ENCODE results near the gene FAM236C. TPM values are rescaled to one million over a fixed set of nuclear protein-coding genes. Genes with fewer than 3 reads are reported as not detected.
A peak's percentile ranks its signal among the peaks of the same experiment; 100 is the strongest.
"Not testable (repeated sequence)": the region's sequence is repeated elsewhere in the genome, so short reads cannot be mapped to it uniquely, and the experiment has no call there.

The FAM236C gene
- total RNA-seq, result not detected
- polyA plus RNA-seq, result not detected

DNA sequence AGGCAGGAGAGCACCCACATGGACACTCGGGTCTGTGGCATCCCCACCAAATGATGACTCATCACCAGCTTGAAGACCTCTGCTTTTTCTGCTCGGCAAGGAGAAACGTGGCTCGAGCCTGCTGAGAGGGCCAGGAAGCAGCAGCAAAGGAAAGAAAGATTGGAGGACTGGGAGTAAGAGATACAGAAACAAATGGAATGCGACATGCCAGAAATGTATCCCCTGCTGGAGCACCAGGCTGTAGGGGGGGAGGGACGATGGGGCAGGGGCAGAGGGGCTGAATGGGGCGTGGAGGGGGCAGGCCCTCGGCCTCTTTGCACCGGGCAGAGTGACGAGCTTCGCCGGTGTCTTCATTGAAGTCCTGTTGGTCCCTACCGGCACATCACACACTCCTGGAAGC is at the start of gene FAM236C:
Gene FAM236C (plus strand): TSS at position 301 of the 400 bp plus-strand sequence. CDS start 100 bp downstream, outside the sequence.
- H3K9me3 ChIP-seq; H3K4me1 ChIP-seq; H3K27me3 ChIP-seq; H3K4me3 ChIP-seq; H3K36me3 ChIP-seq; DNase-seq; ATAC-seq; intact Hi-C loops (cut with DNase I); H3K27ac ChIP-seq; FAIRE-seq: not testable (repeated sequence)
- WGBS, 2 donors, result no CpG with 5 or more reads among the region's 13 CpGs

DNA sequence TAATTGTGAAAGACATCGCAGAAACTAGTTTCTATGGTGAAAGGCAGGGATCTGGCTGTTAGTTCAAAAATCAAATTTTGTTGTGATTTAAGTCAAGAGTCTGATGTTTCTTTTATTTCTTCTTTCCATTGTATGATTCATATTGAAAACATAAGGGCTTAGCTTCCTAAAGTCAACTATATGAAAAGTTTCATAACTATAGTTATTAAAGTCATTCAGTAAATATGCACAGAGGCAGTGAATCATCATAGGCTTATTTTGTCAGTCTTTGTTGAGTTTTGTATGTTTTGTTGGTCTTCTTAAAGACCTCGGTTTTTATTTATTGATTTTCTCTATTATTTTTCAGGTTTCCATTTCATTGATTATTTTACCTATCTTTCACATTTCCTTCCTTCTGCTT is 29.5 kb upstream of the FAM236C start:
- H3K4me3 ChIP-seq; H3K9me3 ChIP-seq; H3K36me3 ChIP-seq; H3K27me3 ChIP-seq; ATAC-seq; H3K27ac ChIP-seq; FAIRE-seq; DNase-seq; H3K4me1 ChIP-seq; intact Hi-C loops (cut with DNase I): not testable (repeated sequence)
- no CpG with 5 or more reads among the region's 2 CpGs for WGBS, 2 donors

DNA sequence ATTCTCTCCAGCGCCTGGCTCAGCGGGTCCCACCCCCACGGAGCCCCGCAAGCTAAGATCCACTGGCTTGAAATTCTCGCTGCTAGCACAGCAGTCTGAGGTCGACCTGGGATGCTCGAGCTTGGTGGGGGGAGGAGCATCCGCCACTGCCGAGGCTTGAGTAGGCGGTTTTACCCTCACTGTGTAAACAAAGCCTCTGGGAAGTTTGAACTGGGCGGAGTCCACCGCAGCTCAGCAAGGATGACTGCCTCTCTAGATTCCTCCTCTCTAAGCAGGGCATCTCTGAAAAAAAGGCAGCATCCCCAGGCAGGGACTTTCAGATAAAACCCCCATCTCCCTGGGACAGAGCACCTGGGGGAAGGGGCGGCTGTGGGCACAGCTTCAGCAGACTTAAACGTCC is 22.7 kb upstream of the FAM236C start:
- no CpG with 5 or more reads among the region's 14 CpGs for WGBS, 2 donors
- H3K4me1 ChIP-seq; DNase-seq; H3K27ac ChIP-seq; H3K4me3 ChIP-seq; ATAC-seq; FAIRE-seq; H3K9me3 ChIP-seq; H3K27me3 ChIP-seq; intact Hi-C loops (cut with DNase I); H3K36me3 ChIP-seq: not testable (repeated sequence)

DNA sequence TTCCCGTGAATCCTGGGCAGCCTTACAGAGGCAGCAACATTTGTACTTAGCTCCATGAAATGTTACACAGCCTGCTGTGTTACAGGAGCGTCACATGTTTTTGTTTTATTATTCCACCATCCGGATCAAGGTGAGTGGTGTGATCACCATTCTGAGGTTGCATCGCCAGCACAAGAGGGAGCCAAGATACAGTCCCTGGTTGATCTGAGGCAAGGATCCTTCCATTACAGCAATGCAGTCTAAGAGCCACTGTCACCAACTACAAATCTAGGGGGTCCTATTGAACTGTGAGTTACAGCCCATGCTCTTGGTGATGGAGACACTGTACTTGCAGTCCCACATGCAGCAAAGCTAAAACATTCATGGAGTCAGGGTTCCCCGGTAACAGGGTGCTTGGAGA is 3.7 kb downstream of the FAM236C start:
- H3K27me3 ChIP-seq; ATAC-seq; intact Hi-C loops (cut with DNase I); H3K36me3 ChIP-seq; H3K4me1 ChIP-seq; H3K27ac ChIP-seq; H3K4me3 ChIP-seq; H3K9me3 ChIP-seq; FAIRE-seq: not testable (repeated sequence)
- peak in 1 of 6 donors; percentile 1 for DNase-seq
- 69 to 75% methylated on average over 2 to 3 of the region's 5 CpGs for WGBS, 2 donors

DNA sequence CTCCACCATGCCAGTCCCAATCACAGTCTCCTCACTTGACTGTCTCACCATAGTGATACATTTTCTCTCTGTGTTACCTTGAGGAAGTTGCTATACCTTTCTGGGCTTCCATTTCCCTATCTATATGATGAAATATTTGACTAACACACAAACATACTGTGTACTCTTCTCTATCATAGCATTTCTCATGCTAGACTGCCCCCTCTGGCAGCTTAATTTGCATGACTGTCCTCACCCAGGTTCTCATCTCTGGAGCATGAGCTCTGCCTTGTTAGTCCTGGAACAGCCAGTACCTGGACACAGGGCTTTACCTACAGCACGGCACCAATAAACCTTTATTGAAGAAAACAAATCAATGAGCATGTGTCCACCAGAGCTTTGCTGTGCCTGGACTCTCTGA is 19.9 kb downstream of the FAM236C start:
- H3K4me1 ChIP-seq; H3K4me3 ChIP-seq; intact Hi-C loops (cut with DNase I); H3K36me3 ChIP-seq; FAIRE-seq; DNase-seq; ATAC-seq; H3K27me3 ChIP-seq; H3K27ac ChIP-seq; H3K9me3 ChIP-seq: not testable (repeated sequence)
- no CpG with 5 or more reads among the region's 1 CpG for WGBS, 2 donors

DNA sequence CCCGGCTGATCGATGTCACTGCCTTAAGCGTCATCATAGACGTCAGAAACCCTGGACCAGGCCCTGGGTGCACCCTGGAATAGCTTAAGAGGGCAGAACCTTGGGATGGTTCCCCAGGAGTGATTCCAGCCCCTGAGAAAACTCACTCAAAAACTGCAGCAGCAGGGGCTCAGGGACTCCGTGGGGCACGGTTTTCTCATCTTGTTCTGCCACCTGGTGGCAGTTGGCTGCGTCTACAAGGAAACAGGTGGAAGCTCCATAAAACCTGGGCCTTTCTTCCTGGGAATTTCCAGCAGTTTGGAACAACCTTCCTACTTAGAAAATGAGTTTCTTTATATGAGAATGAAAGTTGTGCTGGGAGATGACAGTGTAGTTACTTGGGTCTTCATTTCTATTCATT is 24.0 kb downstream of the FAM236C start:
- intact Hi-C loops (cut with DNase I); DNase-seq; H3K4me1 ChIP-seq; H3K9me3 ChIP-seq; H3K27me3 ChIP-seq; H3K4me3 ChIP-seq; H3K27ac ChIP-seq; H3K36me3 ChIP-seq: not testable (repeated sequence)
- WGBS, 2 donors, result no CpG with 5 or more reads among the region's 7 CpGs
- FAIRE-seq (peak; percentile 98), ATAC-seq (peak in 3 of 4 donors; percentile 37 to 69 (median 58))

DNA sequence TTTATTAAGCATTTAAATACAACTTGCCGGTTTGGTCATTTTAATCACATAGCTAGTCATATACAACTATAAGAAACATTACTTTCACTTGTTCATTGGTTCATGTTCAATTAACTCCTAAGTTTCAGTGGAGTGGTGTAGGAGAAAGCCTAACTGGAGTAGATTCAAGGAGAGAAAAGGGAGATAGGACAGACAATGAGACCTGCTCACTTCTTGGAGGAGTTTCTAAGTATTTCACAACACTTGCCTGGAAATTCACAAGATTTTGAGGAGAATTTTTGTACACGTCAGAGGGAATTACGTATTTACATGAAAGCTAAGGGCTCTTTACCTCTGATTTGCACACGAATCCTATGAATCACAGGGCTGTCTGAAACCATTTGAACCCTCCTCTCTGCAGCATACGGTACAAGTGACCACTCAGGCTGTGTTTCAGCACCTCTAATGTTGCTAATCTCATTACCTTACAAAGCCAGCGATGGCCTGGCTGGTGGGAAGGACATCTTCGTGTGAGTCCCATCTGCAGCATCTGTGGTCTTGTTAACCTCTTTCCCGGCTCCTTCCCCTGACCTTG is 24.6 kb downstream of the FAM236C start:
- no CpG with 5 or more reads among the region's 8 CpGs for WGBS, 2 donors
- DNase-seq; H3K4me3 ChIP-seq; H3K27me3 ChIP-seq; H3K27ac ChIP-seq; H3K9me3 ChIP-seq; ATAC-seq; H3K4me1 ChIP-seq; intact Hi-C loops (cut with DNase I); H3K36me3 ChIP-seq; FAIRE-seq: not testable (repeated sequence)

DNA sequence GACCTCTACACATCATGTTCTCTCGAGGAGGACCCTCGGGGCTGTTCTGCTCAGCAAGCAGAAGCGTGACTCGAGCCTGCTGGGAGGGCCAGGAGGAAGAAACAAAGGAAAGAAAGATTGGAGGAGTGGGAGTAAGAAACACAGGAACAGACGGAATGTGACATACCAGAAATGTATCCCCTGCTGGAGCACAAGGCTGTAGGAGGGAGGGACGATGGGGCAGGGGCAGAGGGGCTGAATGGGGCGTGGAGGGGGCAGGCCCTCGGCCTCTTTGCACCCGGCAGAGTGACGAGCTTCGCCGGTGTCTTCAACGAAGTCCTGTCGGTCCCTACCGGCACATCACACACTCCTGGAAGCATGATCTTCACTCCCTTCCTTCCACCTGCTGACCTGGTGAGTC is 25.5 kb downstream of the FAM236C start, which contains the start of gene FAM236A:
Gene FAM236A (plus strand): TSS at position 301 of the 400 bp plus-strand sequence. CDS start 57 bp downstream, at position 358.
- ATAC-seq; H3K9me3 ChIP-seq; DNase-seq; FAIRE-seq; H3K27ac ChIP-seq; intact Hi-C loops (cut with DNase I); H3K36me3 ChIP-seq; H3K27me3 ChIP-seq; H3K4me1 ChIP-seq; H3K4me3 ChIP-seq: not testable (repeated sequence)
- WGBS, 2 donors, result no CpG with 5 or more reads among the region's 15 CpGs

DNA sequence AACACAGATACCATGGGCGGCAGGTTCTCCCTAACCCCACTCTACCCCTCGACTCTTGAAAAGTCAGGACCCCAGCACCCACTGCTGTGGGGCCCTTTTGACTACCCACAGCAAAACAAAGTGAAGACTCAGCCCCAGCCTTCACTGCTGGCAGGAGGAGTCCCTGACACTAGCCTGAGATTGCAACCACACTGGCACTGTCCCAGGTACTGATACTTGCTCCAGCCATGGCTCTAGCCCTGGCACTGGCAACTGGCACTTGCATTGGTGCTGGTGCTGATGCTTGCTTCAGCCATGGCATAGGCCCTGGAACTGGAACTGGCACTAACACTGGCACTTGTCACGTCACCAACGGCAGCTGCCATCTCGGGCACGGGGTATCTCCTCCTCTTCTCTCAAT is 29.9 kb downstream of the FAM236C start:
- intact Hi-C loops (cut with DNase I); H3K36me3 ChIP-seq: not testable (repeated sequence)

DNA sequence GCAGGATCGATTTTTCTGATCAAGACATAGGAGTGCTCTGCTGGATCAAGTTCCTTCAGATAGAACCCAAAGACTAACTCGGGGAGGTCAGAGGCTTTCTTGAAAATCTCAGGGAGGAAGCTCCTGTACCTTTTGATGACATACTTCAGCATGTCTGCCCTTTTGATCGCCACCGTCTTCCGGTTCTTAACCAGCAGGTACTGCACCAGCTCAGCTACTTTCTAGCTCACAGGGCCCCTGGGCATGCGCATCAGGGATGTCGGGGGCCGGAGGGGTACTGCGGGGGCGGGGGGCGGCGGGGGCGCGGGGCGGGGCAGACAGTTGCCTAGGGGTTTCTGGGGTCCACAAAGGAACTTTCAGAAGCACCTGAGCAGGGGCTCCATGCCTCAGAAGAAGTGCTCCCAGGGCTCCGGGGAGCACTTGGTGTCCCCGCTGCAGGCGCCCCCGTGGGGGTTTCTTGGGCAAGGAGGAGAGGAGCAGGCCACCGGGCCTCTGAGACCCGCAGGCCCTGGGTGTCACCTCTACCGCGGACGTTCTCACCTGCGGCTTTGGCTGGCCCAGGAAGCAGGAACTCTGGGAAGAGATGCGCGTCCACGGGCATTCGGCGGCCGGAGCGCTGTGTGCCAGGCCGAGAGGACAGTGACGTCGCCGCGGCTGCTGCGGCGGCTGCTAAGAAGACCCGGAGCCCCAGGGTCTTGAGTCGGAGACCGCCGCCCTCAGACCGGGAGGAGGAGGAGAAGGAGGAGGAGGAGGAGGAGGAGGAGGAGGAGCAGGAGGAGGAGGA is 30.8 kb downstream of the FAM236C start:
- intact Hi-C loops (cut with DNase I); H3K9me3 ChIP-seq; DNase-seq; FAIRE-seq; H3K4me3 ChIP-seq; H3K27me3 ChIP-seq; H3K4me1 ChIP-seq; H3K36me3 ChIP-seq; H3K27ac ChIP-seq: not testable (repeated sequence)
- no CpG with 5 or more reads among the region's 44 CpGs for whole genome bisulfite sequencing, 2 donors
- ATAC-seq, result peak; percentile 83 to 88 (median 84)

More for the DNA sequence above, 29.9 kb downstream of the FAM236C start:
- peak in 3 of 4 donors; percentile 14 to 35 (median 22) for ATAC-seq
- DNase-seq, H3K9me3 ChIP-seq, H3K4me3 ChIP-seq, H3K4me1 ChIP-seq, H3K27me3 ChIP-seq, FAIRE-seq, H3K27ac ChIP-seq: not testable (repeated sequence)
- WGBS, 2 donors, result no CpG with 5 or more reads among the region's 6 CpGs

DNA sequence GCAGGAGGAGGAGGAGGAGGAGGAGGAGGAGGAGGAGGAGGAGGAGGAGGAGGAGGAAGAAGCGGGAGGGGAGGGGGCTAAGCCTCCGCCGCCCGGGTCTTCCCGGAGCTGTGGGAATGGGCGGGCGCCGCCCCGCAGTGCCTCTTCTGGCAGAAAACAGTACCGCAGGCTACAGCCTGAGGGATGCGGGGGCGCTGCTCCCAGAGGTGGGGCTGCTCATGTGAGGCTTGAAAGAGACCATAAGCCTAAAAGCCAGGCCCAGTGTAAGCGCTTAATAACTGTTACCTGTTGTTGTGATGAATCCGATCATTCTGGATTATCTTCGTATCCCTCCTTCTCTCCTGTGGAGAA is 31.4 kb downstream of the FAM236C start, which contains the start of gene DMRTC1:
Gene DMRTC1 (minus strand): TSS at position 19 of the 351 bp plus-strand sequence. CDS start 68,143 bp downstream, outside the sequence.
- H3K27me3 ChIP-seq; H3K4me3 ChIP-seq; H3K9me3 ChIP-seq; FAIRE-seq; H3K27ac ChIP-seq; H3K4me1 ChIP-seq; DNase-seq; intact Hi-C loops (cut with DNase I); H3K36me3 ChIP-seq: not testable (repeated sequence)
- WGBS, 2 donors, result no CpG with 5 or more reads among the region's 15 CpGs
- ATAC-seq, result peak; percentile 82 to 95 (median 92)

DNA sequence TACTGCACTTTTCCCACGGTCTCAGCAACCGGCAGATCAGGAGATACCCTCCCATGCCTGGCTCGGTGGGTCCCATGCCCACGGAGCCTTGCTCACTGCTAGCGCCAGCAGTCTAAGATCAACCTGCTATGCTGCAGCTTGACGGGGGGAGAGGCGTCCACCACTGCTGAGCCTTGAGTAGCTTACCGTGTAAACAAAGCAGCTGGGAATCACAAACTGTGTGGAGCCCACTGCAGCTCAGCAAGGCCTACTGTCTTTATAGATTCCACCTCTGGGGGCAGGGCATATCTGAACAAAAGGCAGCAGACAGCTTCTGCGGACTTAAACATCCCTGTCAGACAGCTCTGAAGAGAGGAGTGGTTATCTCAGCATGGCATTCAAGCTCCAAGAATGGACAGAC is 47.6 kb downstream of the FAM236C start:
- intact Hi-C loops (cut with DNase I); DNase-seq; H3K36me3 ChIP-seq; H3K27ac ChIP-seq; H3K4me3 ChIP-seq; FAIRE-seq; H3K27me3 ChIP-seq; H3K9me3 ChIP-seq; H3K4me1 ChIP-seq: not testable (repeated sequence)
- ATAC-seq, result peak in 1 of 4 donors; percentile 36
- WGBS, 2 donors, result no CpG with 5 or more reads among the region's 9 CpGs

Measured in pancreas (tissue), 10 donors.